Measurements from ENCODE around the gene ATG4B. TPM values are rescaled to one million over a fixed set of nuclear protein-coding genes. Genes with fewer than 3 reads are reported as not detected.

Gene ATG4B
- polyA plus RNA-seq, 1 donor from 2014 or later, result 128 TPM

DNA sequence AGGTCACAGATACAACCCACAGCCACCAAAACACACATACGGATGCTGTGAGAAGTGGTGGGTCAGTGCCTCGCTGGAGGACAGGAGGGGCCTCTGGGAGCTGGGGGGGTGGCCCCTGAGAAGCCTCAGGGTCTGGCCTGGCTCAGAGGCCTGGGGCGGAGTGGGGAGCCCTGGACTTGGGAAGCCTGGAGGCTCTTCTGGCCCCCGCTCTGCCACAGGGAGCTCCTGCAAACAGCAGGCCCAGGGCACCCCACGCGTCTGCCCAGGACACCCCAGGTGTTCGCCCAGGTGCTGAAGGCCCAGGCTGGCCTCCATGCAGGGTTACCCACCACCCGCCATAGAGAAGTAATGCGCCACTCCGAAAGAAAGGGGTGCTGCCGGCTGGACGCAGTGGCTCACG, 26.4 kb upstream of the ATG4B start:
- no peak overlapping the region for H3K27ac ChIP-seq (ENCODE audit: low read length)
- H4K20me1 ChIP-seq (ENCODE audit: insufficient read depth), result no peaks in the 10 kb centered on the region
- no peak overlapping the region for H3K9ac ChIP-seq (ENCODE audit: low read length)
- no peaks in the 10 kb centered on the region for H3K79me2 ChIP-seq (replicated peaks; ENCODE audit: insufficient read depth, low read length)
- H3K4me3 ChIP-seq (ENCODE audit: low read length), result no peak overlapping the region
- no peak overlapping the region for H3K4me2 ChIP-seq (ENCODE audit: low read length)
- H2AFZ ChIP-seq (ENCODE audit: low read depth, low read length), result no peak overlapping the region
- H3K9me3 ChIP-seq (ENCODE audit: low read length), result no peaks in the 10 kb centered on the region
- TF ChIP-seq, protein P1, sequence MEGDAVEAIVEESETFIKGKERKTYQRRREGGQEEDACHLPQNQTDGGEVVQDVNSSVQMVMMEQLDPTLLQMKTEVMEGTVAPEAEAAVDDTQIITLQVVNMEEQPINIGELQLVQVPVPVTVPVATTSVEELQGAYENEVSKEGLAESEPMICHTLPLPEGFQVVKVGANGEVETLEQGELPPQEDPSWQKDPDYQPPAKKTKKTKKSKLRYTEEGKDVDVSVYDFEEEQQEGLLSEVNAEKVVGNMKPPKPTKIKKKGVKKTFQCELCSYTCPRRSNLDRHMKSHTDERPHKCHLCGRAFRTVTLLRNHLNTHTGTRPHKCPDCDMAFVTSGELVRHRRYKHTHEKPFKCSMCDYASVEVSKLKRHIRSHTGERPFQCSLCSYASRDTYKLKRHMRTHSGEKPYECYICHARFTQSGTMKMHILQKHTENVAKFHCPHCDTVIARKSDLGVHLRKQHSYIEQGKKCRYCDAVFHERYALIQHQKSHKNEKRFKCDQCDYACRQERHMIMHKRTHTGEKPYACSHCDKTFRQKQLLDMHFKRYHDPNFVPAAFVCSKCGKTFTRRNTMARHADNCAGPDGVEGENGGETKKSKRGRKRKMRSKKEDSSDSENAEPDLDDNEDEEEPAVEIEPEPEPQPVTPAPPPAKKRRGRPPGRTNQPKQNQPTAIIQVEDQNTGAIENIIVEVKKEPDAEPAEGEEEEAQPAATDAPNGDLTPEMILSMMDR (IDR thresholded peaks at IDR 0.05; ENCODE audit: poor library complexity, severe bottlenecking), result no peak
- TF ChIP-seq, protein P2, sequence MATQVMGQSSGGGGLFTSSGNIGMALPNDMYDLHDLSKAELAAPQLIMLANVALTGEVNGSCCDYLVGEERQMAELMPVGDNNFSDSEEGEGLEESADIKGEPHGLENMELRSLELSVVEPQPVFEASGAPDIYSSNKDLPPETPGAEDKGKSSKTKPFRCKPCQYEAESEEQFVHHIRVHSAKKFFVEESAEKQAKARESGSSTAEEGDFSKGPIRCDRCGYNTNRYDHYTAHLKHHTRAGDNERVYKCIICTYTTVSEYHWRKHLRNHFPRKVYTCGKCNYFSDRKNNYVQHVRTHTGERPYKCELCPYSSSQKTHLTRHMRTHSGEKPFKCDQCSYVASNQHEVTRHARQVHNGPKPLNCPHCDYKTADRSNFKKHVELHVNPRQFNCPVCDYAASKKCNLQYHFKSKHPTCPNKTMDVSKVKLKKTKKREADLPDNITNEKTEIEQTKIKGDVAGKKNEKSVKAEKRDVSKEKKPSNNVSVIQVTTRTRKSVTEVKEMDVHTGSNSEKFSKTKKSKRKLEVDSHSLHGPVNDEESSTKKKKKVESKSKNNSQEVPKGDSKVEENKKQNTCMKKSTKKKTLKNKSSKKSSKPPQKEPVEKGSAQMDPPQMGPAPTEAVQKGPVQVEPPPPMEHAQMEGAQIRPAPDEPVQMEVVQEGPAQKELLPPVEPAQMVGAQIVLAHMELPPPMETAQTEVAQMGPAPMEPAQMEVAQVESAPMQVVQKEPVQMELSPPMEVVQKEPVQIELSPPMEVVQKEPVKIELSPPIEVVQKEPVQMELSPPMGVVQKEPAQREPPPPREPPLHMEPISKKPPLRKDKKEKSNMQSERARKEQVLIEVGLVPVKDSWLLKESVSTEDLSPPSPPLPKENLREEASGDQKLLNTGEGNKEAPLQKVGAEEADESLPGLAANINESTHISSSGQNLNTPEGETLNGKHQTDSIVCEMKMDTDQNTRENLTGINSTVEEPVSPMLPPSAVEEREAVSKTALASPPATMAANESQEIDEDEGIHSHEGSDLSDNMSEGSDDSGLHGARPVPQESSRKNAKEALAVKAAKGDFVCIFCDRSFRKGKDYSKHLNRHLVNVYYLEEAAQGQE (IDR thresholded peaks at IDR 0.05; ENCODE audit: borderline replicate concordance), result no peak
- TF ChIP-seq RAD21 (conservative IDR thresholded peaks at IDR 0.05), result no peak
- TF ChIP-seq POLR2AphosphoS5 (IDR thresholded peaks at IDR 0.05), result no peak
- TF ChIP-seq MXI1 (conservative IDR thresholded peaks at IDR 0.05; ENCODE audit: poor library complexity, severe bottlenecking), result no peak
- TF ChIP-seq TAF1 (IDR thresholded peaks at IDR 0.05; ENCODE audit: low read depth), result no peak
- no peak for TF ChIP-seq EZH2 (IDR thresholded peaks at IDR 0.05; ENCODE audit: borderline replicate concordance, insufficient read depth, low read length, poor library complexity, severe bottlenecking)
- TF ChIP-seq SMC3 (conservative IDR thresholded peaks at IDR 0.05; ENCODE audit: poor library complexity), result no peak
- TF ChIP-seq EP300 (conservative IDR thresholded peaks at IDR 0.05; ENCODE audit: poor library complexity, severe bottlenecking), result no peak
- no peaks in the 10 kb centered on the region for H3K36me3 ChIP-seq (ENCODE audit: insufficient read depth, low read length)
- no peaks in the 10 kb centered on the region for H3K9me2 ChIP-seq (ENCODE audit: insufficient read depth, low read length)
- no peaks in the 10 kb centered on the region for H3K27me3 ChIP-seq (ENCODE audit: insufficient read depth, low read depth, low read length)
- H3F3A ChIP-seq (ENCODE audit: insufficient read depth, low read length, poor library complexity, severe bottlenecking), result no peaks in the 10 kb centered on the region

DNA sequence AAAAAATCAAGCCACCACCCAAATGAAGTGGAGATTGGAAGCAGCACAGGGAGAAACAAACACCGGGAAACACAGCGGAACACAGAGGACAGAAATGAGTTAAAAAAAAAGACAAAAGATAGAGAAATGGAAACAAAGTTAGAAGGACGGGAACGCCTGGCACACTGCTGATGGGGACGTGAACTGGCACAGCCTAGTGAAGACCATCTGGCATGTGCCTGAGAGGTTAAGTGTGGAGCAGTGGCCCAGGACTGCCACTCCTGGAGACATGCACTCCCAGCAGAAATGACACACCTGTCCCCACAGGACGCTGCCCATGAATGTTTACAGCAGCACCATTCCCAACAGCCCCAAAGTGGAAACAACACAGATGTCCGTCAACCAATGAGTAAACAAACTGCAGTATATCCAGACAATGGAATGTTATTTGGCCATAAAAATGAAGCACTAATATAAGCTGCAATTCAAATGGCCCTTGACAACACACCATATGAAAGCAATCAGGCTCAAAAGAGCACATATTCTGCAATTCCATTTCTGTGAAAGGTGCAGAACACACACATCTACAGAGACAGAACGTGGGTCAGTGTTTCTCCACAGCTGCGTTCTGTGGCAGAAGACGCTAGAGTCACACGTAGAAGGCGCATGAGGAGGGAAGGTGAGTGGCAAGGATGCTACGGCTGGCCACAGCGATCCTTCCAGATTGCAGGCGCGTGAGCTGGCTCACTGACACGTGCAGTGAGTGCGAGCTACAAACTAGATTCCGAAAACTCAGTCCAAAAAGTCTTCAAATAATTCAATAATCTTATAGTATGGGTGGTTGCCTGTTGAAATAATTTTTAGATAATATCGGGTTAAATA, 25.1 kb upstream of the ATG4B start:
- no peaks in the 10 kb centered on the region for H3K9me3 ChIP-seq (ENCODE audit: low read length)
- H3K36me3 ChIP-seq (ENCODE audit: insufficient read depth, low read length), result no peaks in the 10 kb centered on the region
- no peaks in the 10 kb centered on the region for H3F3A ChIP-seq (ENCODE audit: insufficient read depth, low read length, poor library complexity, severe bottlenecking)
- no peak overlapping the region for H2AFZ ChIP-seq (ENCODE audit: low read depth, low read length)
- H4K20me1 ChIP-seq (ENCODE audit: insufficient read depth), result no peaks in the 10 kb centered on the region
- no peaks in the 10 kb centered on the region for H3K9me2 ChIP-seq (ENCODE audit: insufficient read depth, low read length)
- H3K4me2 ChIP-seq (ENCODE audit: low read length), result no peak overlapping the region
- no peak overlapping the region for H3K9ac ChIP-seq (ENCODE audit: low read length)
- no peaks in the 10 kb centered on the region for H3K79me2 ChIP-seq (replicated peaks; ENCODE audit: insufficient read depth, low read length)
- TF ChIP-seq POLR2AphosphoS5 (IDR thresholded peaks at IDR 0.05) (no peak), TAF1 (IDR thresholded peaks at IDR 0.05; ENCODE audit: low read depth) (no peak), EP300 (conservative IDR thresholded peaks at IDR 0.05; ENCODE audit: poor library complexity, severe bottlenecking) (no peak)
- TF ChIP-seq, protein P2 (IDR thresholded peaks at IDR 0.05; ENCODE audit: borderline replicate concordance), result no peak
- TF ChIP-seq, protein P1 (IDR thresholded peaks at IDR 0.05; ENCODE audit: poor library complexity, severe bottlenecking), result no peak
- no peak overlapping the region for H3K27ac ChIP-seq (ENCODE audit: low read length)
- H3K27me3 ChIP-seq (ENCODE audit: insufficient read depth, low read depth, low read length), result no peaks in the 10 kb centered on the region
- no peak overlapping the region for H3K4me3 ChIP-seq (ENCODE audit: low read length)

Data from neural cell (in vitro differentiated cells).